ENCODE data around the gene HMGCS1.

DNA sequence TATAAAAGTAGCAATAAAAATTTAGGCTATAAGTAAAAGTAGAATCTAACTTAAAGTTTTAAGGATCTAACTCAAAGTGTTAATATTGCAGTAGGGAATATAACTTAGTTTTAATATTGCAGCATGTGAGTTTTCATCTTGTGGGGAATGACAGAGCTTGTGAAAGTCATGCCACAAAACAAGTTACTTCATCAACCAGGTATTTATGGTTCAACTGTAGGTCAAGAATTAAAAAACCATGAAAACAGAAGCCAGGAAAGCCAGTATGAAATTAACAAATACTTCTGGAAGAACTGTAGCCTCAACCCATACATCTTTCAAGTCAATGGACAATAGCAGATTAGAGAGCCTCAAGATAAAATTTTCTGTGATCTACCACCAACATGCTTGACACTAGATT, 19.0 kb downstream of the HMGCS1 start:
- TF ChIP-seq EP300 (IDR thresholded peaks at IDR 0.05; ENCODE audit: borderline replicate concordance in 1 of 2, low read depth in 2 of 2, low read length in 2 of 2): no peak
- TF ChIP-seq, protein P1, sequence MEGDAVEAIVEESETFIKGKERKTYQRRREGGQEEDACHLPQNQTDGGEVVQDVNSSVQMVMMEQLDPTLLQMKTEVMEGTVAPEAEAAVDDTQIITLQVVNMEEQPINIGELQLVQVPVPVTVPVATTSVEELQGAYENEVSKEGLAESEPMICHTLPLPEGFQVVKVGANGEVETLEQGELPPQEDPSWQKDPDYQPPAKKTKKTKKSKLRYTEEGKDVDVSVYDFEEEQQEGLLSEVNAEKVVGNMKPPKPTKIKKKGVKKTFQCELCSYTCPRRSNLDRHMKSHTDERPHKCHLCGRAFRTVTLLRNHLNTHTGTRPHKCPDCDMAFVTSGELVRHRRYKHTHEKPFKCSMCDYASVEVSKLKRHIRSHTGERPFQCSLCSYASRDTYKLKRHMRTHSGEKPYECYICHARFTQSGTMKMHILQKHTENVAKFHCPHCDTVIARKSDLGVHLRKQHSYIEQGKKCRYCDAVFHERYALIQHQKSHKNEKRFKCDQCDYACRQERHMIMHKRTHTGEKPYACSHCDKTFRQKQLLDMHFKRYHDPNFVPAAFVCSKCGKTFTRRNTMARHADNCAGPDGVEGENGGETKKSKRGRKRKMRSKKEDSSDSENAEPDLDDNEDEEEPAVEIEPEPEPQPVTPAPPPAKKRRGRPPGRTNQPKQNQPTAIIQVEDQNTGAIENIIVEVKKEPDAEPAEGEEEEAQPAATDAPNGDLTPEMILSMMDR (IDR thresholded peaks at IDR 0.05; ENCODE audit: control extremely low read depth in 1 of 3, insufficient read depth in 1 of 3, low read depth in 1 of 3, low read length in 3 of 3): no peak
- TF ChIP-seq MAFK (IDR thresholded peaks at IDR 0.05; ENCODE audit: low read depth, low read length): no peak
- TF ChIP-seq, protein P2, sequence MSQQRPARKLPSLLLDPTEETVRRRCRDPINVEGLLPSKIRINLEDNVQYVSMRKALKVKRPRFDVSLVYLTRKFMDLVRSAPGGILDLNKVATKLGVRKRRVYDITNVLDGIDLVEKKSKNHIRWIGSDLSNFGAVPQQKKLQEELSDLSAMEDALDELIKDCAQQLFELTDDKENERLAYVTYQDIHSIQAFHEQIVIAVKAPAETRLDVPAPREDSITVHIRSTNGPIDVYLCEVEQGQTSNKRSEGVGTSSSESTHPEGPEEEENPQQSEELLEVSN (IDR thresholded peaks at IDR 0.05): no peak
- TF ChIP-seq TAF1 (IDR thresholded peaks at IDR 0.05; ENCODE audit: low read depth, low read length): no peak
- TF ChIP-seq RAD21 (IDR thresholded peaks at IDR 0.05 in 1 of 2, conservative IDR thresholded peaks at IDR 0.05 in 1 of 2; ENCODE audit: low read depth in 2 of 2, low read length in 2 of 2): no peak
- TF ChIP-seq GABPA (IDR thresholded peaks at IDR 0.05; ENCODE audit: borderline replicate concordance, insufficient read depth, low read length): no peak

Measured in H1 (cell line).